Adrenal gland (tissue), 12 donors: ENCODE results near the gene APH1B. TPM values are rescaled to one million over a fixed set of nuclear protein-coding genes. Genes with fewer than 3 reads are reported as not detected.

ENCODE experiments used
- DNase-seq, 7 donors: peaks; one replicate each; pipeline ENCODE4 v3.0.0-alpha.2; 2019 to 2020
- H3K27ac ChIP-seq, 5 donors: fragments of 200-600 bp; sonication (generic) in 4 of 5; 1 replicate in 3 of 5; 2 replicates in 2 of 5; pipeline versions ENCODE4 v1.5.1 to v1.8.0; 2016 to 2020; ENCODE audit warnings: mild to moderate bottlenecking in 1 of 5
- H3K27me3 ChIP-seq: fragments of 200-600 bp; 2 replicates; pipeline ENCODE4 v1.8.0; 2021
- H3K36me3 ChIP-seq, 2 donors: fragments of 200-600 bp; replicated peaks in 1 of 2; 1 replicate in 1 of 2; 2 replicates in 1 of 2; pipeline versions ENCODE4 v1.5.1 to v1.8.0; 2018 to 2022
- H3K4me1 ChIP-seq, 2 donors: fragments of 200-600 bp; replicated peaks in 1 of 2; 1 replicate in 1 of 2; 2 replicates in 1 of 2; pipeline versions ENCODE4 v1.5.1 to v1.8.0; 2018 to 2021
- H3K4me3 ChIP-seq, 4 donors: fragments of 200-600 bp; sonication (generic) in 3 of 4; one replicate each; pipeline ENCODE4 v1.5.1; 2016 to 2018
- H3K9me3 ChIP-seq, 3 donors: fragments of 200-600 bp; sonication (generic) in 1 of 3; replicated peaks in 1 of 3; 1 replicate in 2 of 3; 2 replicates in 1 of 3; pipeline versions ENCODE4 v1.5.1 to v1.8.0; 2016 to 2021
- CTCF ChIP-seq, 6 experiments: fragments of 450-650 bp in 4 of 6; fragments of 200-600 bp in 2 of 6; sonication (generic) in 1 of 6; IDR thresholded peaks; 1 replicate in 5 of 6; 2 replicates in 1 of 6; pipeline versions ENCODE4 v1.5.1 to v1.8.0; 2016 to 2021; ENCODE audit warnings: antibody characterized with exemption in 6 of 6, mild to moderate bottlenecking in 2 of 6, moderate library complexity in 1 of 6
- POLR2A ChIP-seq, 2 donors: fragments of 450-650 bp; IDR thresholded peaks; one replicate each; pipeline ENCODE4 v1.6.1; 2017; ENCODE audit warnings: antibody characterized with exemption in 2 of 2, mild to moderate bottlenecking in 2 of 2, moderate library complexity in 1 of 2
- WGBS, 4 donors: extraction: QIAGEN DNeasy Blood & Tissue Kit in 2 of 4; methylation state at CpG; one replicate each; pipeline versions ENCODE4 v1.1.5 to v1.1.7; 2013 to 2017; 5-methylcytosine and 5-hydroxymethylcytosine counted together
- intact Hi-C, 2 donors: fragments of 100-400 bp; cut with DNase I; formaldehyde crosslinking; loops; one replicate each; pipeline versions ENCODE4 v1.14.1 to v1.15.0; 2022 to 2023
- polyA plus RNA-seq, 3 donors: library from polyadenylated mRNA; stranded (reverse); fragments of 200-250 nt in 2 of 3; fragments of 350-450 nt in 1 of 3; fragmentation: Illumina TruSeq in 1 of 3; extraction: RNeasy Lipid Tissue Mini Kit (QIAGEN cat#74804) in 1 of 3; gene quantifications; one replicate each; pipeline ENCODE4 v1.2.3, GENCODE V29; 2013 to 2014
- total RNA-seq, 9 donors: library from RNA; depleted of rRNA in 4 of 9; stranded (reverse); fragments of >200 nt in 4 of 9; fragments of 120-200 nt in 1 of 9; fragmentation: NEBNext Ultra II Directional in 1 of 9; extraction: Animal tissue kit (Norgen Biotek cat#: 25700) in 1 of 9; gene quantifications; one replicate each; pipeline versions ENCODE4 v1.1.0 to v1.2.4, GENCODE V29; 2013 to 2023
- donor health status: healthy with polysubstance abuse.
- donor health status: Bipolar disorder and iron deficiency.
- donor health status: DM: yes; HTN: yes; CAD: no.
- donor health status: DM: no; HTN: no; CAD: no.
- donor health status: DM: no; HTN: no; CAD: no.
- donor health status: DM: yes; HTN: yes; CAD: no.

Gene APH1B
- total and polyA plus RNA-seq, 12 donors: 8.3 to 50.3 (median 23.1) TPM

- no peak for DNase-seq
- Histone ChIP-seq H3K9me3 (no peaks in the 10 kb centered on the region), H3K27me3 (no peaks in the 10 kb centered on the region), H3K4me1 (peaks cover 0 to 6% of the 10 kb centered on the region in 2 donors), H3K4me3 (no peak overlapping the region), H3K36me3 (no peaks in the 10 kb centered on the region), H3K27ac (no peak overlapping the region)
- intact Hi-C loops: no loop called here
- 87 to 96% (median 90%) methylated on average over 4 to 8 of the region's 8 CpGs for WGBS, 4 donors
- no peak for TF ChIP-seq POLR2A (IDR thresholded peaks at IDR 0.05)
- no peak for TF ChIP-seq CTCF (IDR thresholded peaks at IDR 0.05)
Observed at GRCh38 chr15:63335543-63336240, 58.3 kb downstream of the APH1B start.

GRCh38 chr15:63337046-63337445, 59.6 kb downstream of the APH1B start:
- Histone ChIP-seq H3K36me3 (no peaks in the 10 kb centered on the region), H3K4me1 (peaks cover 0 to 6% of the 10 kb centered on the region in 2 donors), H3K9me3 (no peaks in the 10 kb centered on the region), H3K4me3 (no peak overlapping the region), H3K27me3 (no peaks in the 10 kb centered on the region), H3K27ac (no peak overlapping the region)
- no peak for DNase-seq
- intact Hi-C loops: no loop called here
- TF ChIP-seq POLR2A (IDR thresholded peaks at IDR 0.05) (no peak), CTCF (IDR thresholded peaks at IDR 0.05) (no peak)
- 90 to 96% (median 90%) methylated on average over 4 of the region's 4 CpGs for WGBS, 4 donors

GRCh38 chr15:63338170-63338569, 60.8 kb downstream of the APH1B start:
- no peaks in the 10 kb centered on the region for H3K9me3 ChIP-seq
- no peak overlapping the region for H3K27ac ChIP-seq
- H3K36me3 ChIP-seq: no peaks in the 10 kb centered on the region
- H3K4me3 ChIP-seq: no peak overlapping the region
- DNase-seq: no peak
- intact Hi-C loops: no loop called here
- no peak for TF ChIP-seq CTCF (IDR thresholded peaks at IDR 0.05)
- no peak for TF ChIP-seq POLR2A (IDR thresholded peaks at IDR 0.05)
- no peaks in the 10 kb centered on the region for H3K27me3 ChIP-seq
- no peaks in the 10 kb centered on the region for H3K4me1 ChIP-seq

- Histone ChIP-seq H3K4me3 (no peak overlapping the region), H3K4me1 (no peaks in the 10 kb centered on the region), H3K9me3 (no peaks in the 10 kb centered on the region), H3K27me3 (no peaks in the 10 kb centered on the region), H3K27ac (no peak overlapping the region), H3K36me3 (no peaks in the 10 kb centered on the region)
- WGBS, 4 donors: 77 to 90% (median 88%) methylated on average over 5 to 10 of the region's 10 CpGs
- TF ChIP-seq POLR2A (IDR thresholded peaks at IDR 0.05) (no peak), CTCF (IDR thresholded peaks at IDR 0.05) (no peak)
- DNase-seq: no peak
- intact Hi-C loops: no loop called here
Observed at GRCh38 chr15:63339006-63339766, 61.8 kb downstream of the APH1B start.
